ENCODE data around the gene DTHD1. TPM values are rescaled to one million over a fixed set of nuclear protein-coding genes. Genes with fewer than 3 reads are reported as not detected.

The DTHD1 gene
- total and polyA plus RNA-seq, 2 of the 8 experiments (the other 6 are each of a cell fraction or from before 2014, with no cell fraction given): not detected

GRCh38 chr4:36328130-36328529 is 46.7 kb downstream of the DTHD1 start:
- no peaks in the 10 kb centered on the region for H3K23me2 ChIP-seq (ENCODE audit: low read depth, low read length)
- no peak overlapping the region for H3K18ac ChIP-seq (ENCODE audit: extremely low read depth, low read length)
- no peaks in the 10 kb centered on the region for H3K79me2 ChIP-seq (ENCODE audit: control insufficient read depth in 1 of 2, insufficient read depth in 2 of 2, low read length in 2 of 2)
- H3K4me3 ChIP-seq (ENCODE audit: extremely low read depth in 1 of 4, insufficient read depth in 2 of 4, low read depth in 3 of 4, low read length in 4 of 4): no peak overlapping the region
- H3K56ac ChIP-seq (replicated peaks; ENCODE audit: insufficient read length, low read depth, low read length): no peak overlapping the region
- no peaks in the 10 kb centered on the region for H3K9me3 ChIP-seq (ENCODE audit: insufficient read depth in 2 of 2, low read depth in 1 of 2, low read length in 1 of 2)
- H3K4ac ChIP-seq (replicated peaks; ENCODE audit: insufficient read length, low read depth, low read length): no peak overlapping the region
- H3K23ac ChIP-seq (ENCODE audit: insufficient read length): no peak overlapping the region
- ChIA-PET POLR2A (ENCODE audit: partially characterized antibody) (no interaction called here), CTCF (ENCODE audit: partially characterized antibody) (no interaction called here)
- H4K91ac ChIP-seq (replicated peaks; ENCODE audit: insufficient read length, low read length): no peak overlapping the region
- no peak overlapping the region for H2BK5ac ChIP-seq (ENCODE audit: low read depth, low read length)
- no peak overlapping the region for H2BK15ac ChIP-seq (ENCODE audit: low read length)
- H3K9ac ChIP-seq (replicated peaks in 1 of 4; ENCODE audit: extremely low read depth in 1 of 4, low read depth in 3 of 4, low read length in 3 of 4): no peak overlapping the region
- no peak overlapping the region for H2BK120ac ChIP-seq (replicated peaks; ENCODE audit: low read depth, low read length)
- H4K20me1 ChIP-seq (replicated peaks in 1 of 2; ENCODE audit: control insufficient read depth in 1 of 2, insufficient read depth in 2 of 2, low read length in 2 of 2): no peaks in the 10 kb centered on the region
- H3K14ac ChIP-seq (ENCODE audit: insufficient read length): no peak overlapping the region
- DNase-seq (ENCODE audit: low read depth in 1 of 2, low spot score in 2 of 2) (no peak), FAIRE-seq (no peak)
- H4K5ac ChIP-seq (ENCODE audit: insufficient read length, low read depth, low read length): no peak overlapping the region
- 79% methylated on average over 9 of the region's 9 CpGs; no CpG with 5 or more reads in 1 of the 2 experiments for WGBS, 2 experiments (ENCODE audit: extremely low coverage in 1 of 2, insufficient coverage in 1 of 2, insufficient read length in 1 of 2, insufficient replicate concordance in 2 of 2, low coverage in 1 of 2, low lambda C conversion rate in 2 of 2, missing lambda C conversion rate in 1 of 2)
- H2AFZ ChIP-seq (ENCODE audit: low read length): no peak overlapping the region
- no peak overlapping the region for H3K27ac ChIP-seq (ENCODE audit: low read depth, low read length)
- H3K4me2 ChIP-seq (ENCODE audit: insufficient read depth in 1 of 2, low read depth in 2 of 2, low read length in 2 of 2): no peak overlapping the region
- peaks cover 0 to 2% (median 0%) of the 10 kb centered on the region in 4 experiments; a peak in 1 of 8 replicates for H3K36me3 ChIP-seq (ENCODE audit: control insufficient read depth in 2 of 4, insufficient read depth in 4 of 4, low read length in 3 of 4)
- H3K79me1 ChIP-seq (ENCODE audit: low read depth, low read length): no peaks in the 10 kb centered on the region
- no peak overlapping the region for H2BK20ac ChIP-seq (ENCODE audit: low read length)
- no peak overlapping the region for H2AK5ac ChIP-seq (ENCODE audit: low read depth, low read length)
- H3K27me3 ChIP-seq (replicated peaks in 1 of 4; ENCODE audit: control insufficient read depth in 3 of 4, extremely low read depth in 1 of 4, insufficient read depth in 3 of 4, low read length in 3 of 4): no peaks in the 10 kb centered on the region
- H4K8ac ChIP-seq (ENCODE audit: extremely low read depth, insufficient read depth, low read length): no peak overlapping the region
- H2BK12ac ChIP-seq (ENCODE audit: low read depth, low read length): no peak overlapping the region
- peaks cover 0 to 3% (median 0%) of the 10 kb centered on the region in 4 experiments; a peak in 1 of 7 replicates for H3K4me1 ChIP-seq (replicated peaks in 1 of 4; ENCODE audit: control insufficient read depth in 3 of 4, insufficient read depth in 4 of 4, low read length in 3 of 4)
- TF ChIP-seq HDAC2 (IDR thresholded peaks at IDR 0.05; ENCODE audit: borderline replicate concordance in 1 of 2, low read depth in 2 of 2, low read length in 2 of 2): no peak
- TF ChIP-seq HDAC6 (IDR thresholded peaks at IDR 0.05; ENCODE audit: low read depth, low read length): no peak
- no peak for TF ChIP-seq SP2 (IDR thresholded peaks at IDR 0.05; ENCODE audit: low read length)
- TF ChIP-seq SIX5 (IDR thresholded peaks at IDR 0.05; ENCODE audit: low read depth, low read length): no peak
- no peak for TF ChIP-seq RAD21 (IDR thresholded peaks at IDR 0.05 in 1 of 2, conservative IDR thresholded peaks at IDR 0.05 in 1 of 2; ENCODE audit: low read depth in 2 of 2, low read length in 2 of 2)
- no peak for TF ChIP-seq TEAD4 (IDR thresholded peaks at IDR 0.05; ENCODE audit: low read depth, low read length)
- no peak for TF ChIP-seq RNF2 (IDR thresholded peaks at IDR 0.05; ENCODE audit: borderline replicate concordance, low read depth, low read length, missing control alignments, poor library complexity, severe bottlenecking)
- no peak for TF ChIP-seq CHD1 (IDR thresholded peaks at IDR 0.05; ENCODE audit: low read depth, low read length)
- no peak for TF ChIP-seq TBP (IDR thresholded peaks at IDR 0.05; ENCODE audit: low read depth, low read length)
- no peak for TF ChIP-seq ATF3 (IDR thresholded peaks at IDR 0.05; ENCODE audit: insufficient read depth, low read depth, low read length)
- TF ChIP-seq MAFK (IDR thresholded peaks at IDR 0.05; ENCODE audit: low read depth, low read length): no peak
- no peak for TF ChIP-seq CTBP2 (IDR thresholded peaks at IDR 0.05; ENCODE audit: borderline replicate concordance, insufficient read depth, insufficient read length, low read length)
